Urothelium cell line (cell line): ENCODE results near the gene C1QBP.
"Not testable (repeated sequence)": the region's sequence is repeated elsewhere in the genome, so short reads cannot be mapped to it uniquely, and the experiment has no call there.

Experiments used
- DNase-seq: peaks from one replicate; pipeline ENCODE4 v3.0.0; 2011; ENCODE audit warnings: low spot score, mixed read lengths
- FAIRE-seq: peaks from 2 replicates; lab custom pipeline; 2011; peaks lifted over from hg19 to GRCh38; lab: Jason Lieb, UNC

Gene C1QBP

GRCh38 chr17:5434984-5435383 is 4.0 kb downstream of the C1QBP start:
- no peak for DNase-seq
- FAIRE-seq, result no peak

- DNase-seq, result no peak
- FAIRE-seq, result no peak
These were observed 6.9 kb downstream of the C1QBP start for GRCh38 chr17:5431949-5432556.

DNA sequence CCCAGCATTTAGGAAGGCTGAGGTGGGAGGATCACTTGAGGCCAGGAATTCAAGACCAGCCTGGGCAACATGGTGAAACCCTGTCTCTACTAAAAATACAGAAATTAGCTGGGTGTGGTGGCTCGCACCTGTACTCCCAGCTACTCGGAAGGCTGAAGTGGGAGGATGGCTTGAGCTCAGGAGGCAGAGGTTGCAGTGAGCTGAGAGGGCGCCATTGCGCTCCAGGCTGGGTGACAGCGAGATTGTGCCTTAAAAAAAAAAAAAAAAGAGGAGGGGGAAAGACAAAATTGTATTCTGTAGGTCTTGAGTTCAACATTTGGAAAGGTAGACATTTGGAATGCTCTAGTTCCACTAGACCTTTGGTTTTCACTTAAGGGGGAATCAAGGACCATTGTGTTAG is 7.7 kb downstream of the C1QBP start:
- DNase-seq, FAIRE-seq: not testable (repeated sequence)

DNA sequence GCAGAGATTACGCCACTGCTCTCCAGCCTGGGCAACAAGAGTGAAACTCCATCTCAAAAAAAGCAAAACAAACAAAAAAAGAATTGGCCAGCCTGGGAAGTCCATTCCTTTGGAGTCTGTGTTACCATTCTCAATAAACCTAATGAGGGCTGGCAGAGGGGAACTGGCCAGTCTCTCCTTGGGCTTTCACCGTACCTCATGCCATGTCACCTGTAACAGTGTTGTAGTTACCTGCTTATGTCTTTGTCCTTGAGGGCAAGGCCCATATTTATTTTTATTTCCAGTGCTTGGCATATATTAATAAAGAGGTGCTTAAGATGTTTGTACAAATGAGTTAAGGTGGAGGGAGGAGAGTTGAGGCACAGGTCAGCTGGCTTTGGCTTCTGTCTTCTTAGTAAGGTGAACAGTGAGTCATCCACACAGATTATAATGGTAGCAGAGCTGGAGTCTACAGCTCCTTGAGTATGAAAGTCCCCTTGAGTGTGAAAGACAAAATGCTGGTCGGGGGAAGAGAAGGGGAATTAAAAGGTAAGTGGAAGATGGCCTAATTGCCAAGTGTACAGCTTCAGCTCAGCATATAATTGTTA is 8.4 kb downstream of the C1QBP start:
- DNase-seq (no peak), FAIRE-seq (no peak)

DNA sequence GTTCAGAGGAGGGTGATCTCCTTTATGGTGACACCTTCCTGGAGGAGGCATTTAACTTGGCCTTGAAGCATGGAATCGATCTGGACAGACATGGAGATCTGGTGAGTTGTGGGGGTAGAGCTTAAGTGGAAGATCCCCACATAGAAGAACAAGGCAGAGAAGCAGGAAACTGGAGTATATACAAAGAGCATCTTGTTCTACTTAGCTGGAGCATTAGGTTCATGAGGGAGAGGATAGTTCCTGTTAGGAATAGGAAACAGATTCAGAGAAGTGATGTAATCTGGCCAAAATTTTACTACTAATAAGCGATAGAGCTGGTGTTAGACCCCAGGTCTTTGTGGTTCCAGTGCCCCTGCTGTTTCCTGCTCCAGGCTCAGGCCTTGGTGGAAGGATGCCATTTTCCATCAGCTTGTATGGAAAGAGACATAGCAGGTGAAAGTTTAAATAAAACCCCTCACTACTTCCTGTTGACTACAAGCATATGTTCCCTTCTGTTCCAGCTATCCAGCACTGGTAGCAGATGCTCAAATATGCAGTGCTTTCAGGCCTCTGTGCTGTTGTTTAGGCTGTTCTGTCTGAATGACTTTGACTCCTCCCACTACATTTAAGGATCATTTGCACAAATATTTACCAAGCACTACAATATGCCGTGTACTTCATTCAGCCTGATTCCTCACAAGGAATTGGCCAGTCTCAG is 9.6 kb downstream of the C1QBP start:
- FAIRE-seq, result no peak
- DNase-seq, result no peak

- FAIRE-seq, result no peak
- DNase-seq, result no peak
These were observed 13.1 kb downstream of the C1QBP start for GRCh38 chr17:5425826-5426225.

DNA sequence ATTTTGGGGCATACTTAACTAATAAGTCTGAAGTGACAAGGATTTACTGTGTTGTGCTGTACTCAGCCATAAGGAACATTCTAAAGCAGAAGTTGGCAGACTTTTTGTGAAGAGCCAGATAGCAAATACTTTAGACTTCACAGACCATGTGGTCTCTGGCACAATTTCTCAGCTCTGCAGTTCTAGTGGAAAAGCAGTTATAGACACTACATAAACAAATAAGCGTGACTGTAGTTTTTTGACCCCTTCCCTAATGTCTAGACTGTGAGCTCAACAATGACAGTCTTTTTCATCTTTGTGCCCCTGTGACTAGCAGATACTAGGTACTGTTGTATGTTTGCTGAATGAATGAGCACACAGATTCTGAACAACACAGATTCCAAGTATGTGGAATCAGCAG is 14.0 kb downstream of the C1QBP start:
- DNase-seq (no peak), FAIRE-seq (no peak)

- FAIRE-seq, result no peak
- DNase-seq, result peak; percentile 14
These were observed 16.4 kb downstream of the C1QBP start for GRCh38 chr17:5422505-5422904.

DNA sequence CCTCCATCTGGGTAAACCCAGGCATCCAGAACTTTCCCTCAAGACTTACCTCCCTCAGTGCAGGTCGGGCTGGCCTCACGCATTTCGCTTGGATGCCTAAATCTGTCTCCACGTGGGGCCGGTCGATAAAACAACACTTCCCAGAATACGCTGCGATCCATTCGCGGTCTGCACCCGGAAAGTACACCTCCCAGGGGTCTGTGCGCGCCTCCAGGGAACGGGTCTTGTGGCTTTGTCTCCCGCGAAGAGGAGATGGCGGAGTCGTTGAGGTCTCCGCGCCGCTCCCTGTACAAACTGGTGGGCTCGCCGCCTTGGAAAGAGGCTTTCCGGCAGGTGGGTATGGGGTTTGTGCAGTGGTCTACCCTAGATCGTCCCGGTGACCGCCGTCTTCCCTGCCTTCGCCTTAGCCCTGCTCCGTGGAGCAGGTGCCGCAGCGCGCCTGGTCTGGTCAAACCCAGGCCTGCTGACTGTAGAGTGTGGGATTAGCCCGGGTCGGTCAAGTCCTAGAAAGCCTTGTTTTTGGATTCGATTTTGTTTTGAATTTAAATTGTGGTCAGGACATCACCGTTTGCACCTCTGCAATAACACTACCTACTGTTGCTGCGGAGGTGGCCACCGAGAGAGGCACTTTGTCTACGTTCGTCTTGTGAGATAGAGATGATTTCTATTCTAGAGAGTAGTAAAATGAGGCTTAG is 18.8 kb downstream of the C1QBP start, which contains the start of gene RPAIN:
RPAIN (plus strand) TSS at position 224 of the 695 bp plus-strand sequence; CDS start at position 253, 29 bp downstream.
- FAIRE-seq, result no peak

DNA sequence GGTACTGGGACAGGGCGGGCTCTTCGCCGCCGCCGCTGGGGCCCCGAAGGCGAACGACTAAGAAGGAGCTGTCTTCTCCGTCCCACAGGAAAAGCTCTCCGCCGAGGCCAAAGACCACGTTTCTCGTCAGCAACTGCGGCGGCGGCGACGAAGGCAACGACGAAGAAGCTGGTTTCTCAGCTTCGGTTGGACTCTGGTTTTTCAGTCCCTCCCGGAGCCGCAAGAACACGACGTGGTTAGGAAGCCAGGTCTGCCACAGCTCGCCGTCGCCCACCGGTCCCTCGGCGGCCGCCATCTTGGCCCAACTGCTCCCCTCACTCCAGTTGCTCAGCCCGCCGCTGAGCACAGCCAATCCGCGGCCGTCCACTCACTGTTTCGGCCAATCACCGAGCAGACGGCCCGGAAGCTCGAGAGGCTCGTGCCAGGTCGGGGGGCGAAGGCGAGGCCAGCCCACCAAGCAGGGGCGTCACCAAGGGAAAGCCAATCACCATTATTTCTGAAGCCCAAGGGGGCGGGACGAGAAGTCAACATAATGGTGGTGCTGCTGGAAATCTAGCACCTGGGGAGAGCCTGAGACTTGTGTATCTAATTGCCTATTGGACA is 19.5 kb downstream of the C1QBP start, which contains the start of gene NUP88:
NUP88 (minus strand) TSS at position 307 of the 603 bp plus-strand sequence; CDS start at position 295, 12 bp downstream.
- FAIRE-seq, result no peak
- peak; percentile 95 for DNase-seq

More for the DNA sequence above, 18.8 kb downstream of the C1QBP start, which contains the start of gene RPAIN:
- DNase-seq, result peak; percentile 80

DNA sequence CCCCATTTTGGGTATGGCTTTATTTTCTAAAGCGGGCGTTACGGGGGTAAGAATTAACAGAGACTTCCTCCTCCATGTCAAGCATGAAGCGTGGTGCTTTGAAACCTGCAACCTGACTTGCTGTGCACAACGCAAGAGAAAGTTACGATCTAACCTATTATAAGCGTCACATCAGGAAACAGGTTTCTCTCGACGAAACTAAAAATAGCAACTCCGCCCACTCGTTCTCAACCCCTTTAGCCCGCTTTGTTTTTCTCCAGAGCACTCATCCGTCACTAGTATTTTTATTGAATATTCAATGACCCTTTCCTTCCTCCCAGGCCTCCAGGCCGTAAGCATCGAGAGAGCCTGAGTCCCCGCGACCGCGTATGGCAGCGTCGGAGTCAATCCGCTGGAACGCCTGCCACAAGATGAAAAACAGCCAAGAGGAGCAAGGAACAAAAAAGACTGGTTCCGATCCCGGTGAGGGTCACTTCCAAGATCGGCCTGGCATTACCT is 20.0 kb downstream of the C1QBP start:
- no peak for FAIRE-seq
- DNase-seq, result no peak

- FAIRE-seq (no peak), DNase-seq (no peak)
These were observed 22.1 kb downstream of the C1QBP start for GRCh38 chr17:5416901-5417300.

DNA sequence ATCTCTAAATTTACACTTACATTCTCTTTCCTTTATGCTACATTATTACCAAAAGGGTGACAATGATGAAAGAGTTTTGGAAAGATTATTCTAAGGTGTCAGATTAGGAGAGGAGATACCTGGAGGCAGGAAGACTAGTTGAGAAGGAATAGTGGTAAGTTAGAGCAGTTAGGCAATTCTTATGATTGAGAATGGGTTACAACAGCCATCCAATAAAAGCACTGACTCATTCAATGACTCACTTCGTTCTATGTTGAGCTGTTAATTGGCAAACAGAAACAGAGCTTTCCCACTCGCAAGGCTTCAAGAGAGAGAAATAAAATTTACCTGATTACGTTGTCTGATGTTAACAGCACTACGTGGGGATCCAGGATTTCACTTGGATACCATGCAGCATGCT is 25.3 kb downstream of the C1QBP start:
- no peak for FAIRE-seq
- DNase-seq, result peak; percentile 21

GRCh38 chr17:5410594-5411272 is 28.2 kb downstream of the C1QBP start:
- no peak for FAIRE-seq
- no peak for DNase-seq

DNA sequence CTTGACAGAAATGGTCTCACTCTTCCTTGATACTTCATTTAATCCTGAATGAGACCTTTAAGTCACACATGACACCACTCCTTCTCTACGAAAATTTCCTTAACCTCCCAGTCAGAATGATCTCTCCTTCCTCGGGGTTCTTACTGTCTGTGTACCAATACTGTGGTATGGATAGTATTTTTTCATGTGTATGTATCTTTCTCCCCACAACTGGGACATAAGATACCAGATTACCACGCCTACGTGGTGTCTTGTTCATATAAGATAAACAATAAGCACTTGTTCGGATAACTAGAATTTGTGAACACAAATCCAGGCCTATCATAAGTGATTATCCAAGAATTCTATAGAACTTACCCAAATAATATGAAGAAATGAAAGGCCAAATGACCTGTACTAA is 30.8 kb downstream of the C1QBP start:
- DNase-seq, result no peak
- no peak for FAIRE-seq

GRCh38 chr17:5405400-5405799 is 33.6 kb downstream of the C1QBP start:
- FAIRE-seq (no peak), DNase-seq (no peak)

- DNase-seq (no peak), FAIRE-seq (no peak)
These were observed 39.2 kb downstream of the C1QBP start for GRCh38 chr17:5399767-5400166.

DNA sequence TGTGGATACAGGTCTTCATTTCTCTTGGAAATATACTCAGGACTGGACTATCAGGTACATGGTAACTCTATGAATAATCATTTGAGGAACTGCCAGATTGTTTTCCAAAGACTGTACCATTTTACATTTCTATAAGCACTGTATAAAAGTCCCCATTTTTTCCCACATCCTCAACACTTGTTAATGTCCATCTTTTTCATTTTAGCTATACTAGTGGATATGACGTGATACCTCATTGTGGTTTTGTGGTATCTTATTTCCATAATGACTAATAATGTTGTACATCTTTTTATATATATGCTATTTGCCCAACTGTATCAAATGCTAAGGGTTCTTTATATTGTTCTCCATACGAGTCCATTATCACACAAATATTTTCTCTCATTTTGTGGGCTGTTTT is 42.3 kb downstream of the C1QBP start:
- DNase-seq (no peak), FAIRE-seq (no peak)

- DNase-seq, result no peak
- FAIRE-seq, result no peak
These were observed 47.3 kb downstream of the C1QBP start for GRCh38 chr17:5391678-5392077.
